IPS-18a (cell line): ENCODE measurements around the gene MINDY1.
A peak's percentile ranks its signal among the peaks of the same experiment; 100 is the strongest.

Experiments
- H3K27ac ChIP-seq: one replicate; pipeline ENCODE4 v1.5.1; 2013; ENCODE audit warnings: low read length
- H3K27me3 ChIP-seq: one replicate; pipeline ENCODE4 v1.6.1; 2013; ENCODE audit warnings: mild to moderate bottlenecking, low read length; ENCODE audit not compliant: control insufficient read depth, insufficient read depth
- H3K36me3 ChIP-seq: one replicate; pipeline ENCODE4 v1.6.1; 2013; ENCODE audit warnings: low read depth, low read length; ENCODE audit not compliant: control insufficient read depth
- H3K4me1 ChIP-seq: one replicate; pipeline ENCODE4 v1.6.1; 2013; ENCODE audit warnings: low read depth, low read length; ENCODE audit not compliant: control insufficient read depth
- H3K4me3 ChIP-seq: one replicate; pipeline ENCODE4 v1.5.1; 2013; ENCODE audit warnings: low read length
- H3K9ac ChIP-seq: one replicate; pipeline ENCODE4 v1.6.1; 2013; ENCODE audit warnings: mild to moderate bottlenecking, low read length, moderate library complexity
- H3K9me3 ChIP-seq: one replicate; pipeline ENCODE4 v1.6.1; 2013; ENCODE audit warnings: low read depth, low read length; ENCODE audit not compliant: control insufficient read depth

The MINDY1 gene

DNA sequence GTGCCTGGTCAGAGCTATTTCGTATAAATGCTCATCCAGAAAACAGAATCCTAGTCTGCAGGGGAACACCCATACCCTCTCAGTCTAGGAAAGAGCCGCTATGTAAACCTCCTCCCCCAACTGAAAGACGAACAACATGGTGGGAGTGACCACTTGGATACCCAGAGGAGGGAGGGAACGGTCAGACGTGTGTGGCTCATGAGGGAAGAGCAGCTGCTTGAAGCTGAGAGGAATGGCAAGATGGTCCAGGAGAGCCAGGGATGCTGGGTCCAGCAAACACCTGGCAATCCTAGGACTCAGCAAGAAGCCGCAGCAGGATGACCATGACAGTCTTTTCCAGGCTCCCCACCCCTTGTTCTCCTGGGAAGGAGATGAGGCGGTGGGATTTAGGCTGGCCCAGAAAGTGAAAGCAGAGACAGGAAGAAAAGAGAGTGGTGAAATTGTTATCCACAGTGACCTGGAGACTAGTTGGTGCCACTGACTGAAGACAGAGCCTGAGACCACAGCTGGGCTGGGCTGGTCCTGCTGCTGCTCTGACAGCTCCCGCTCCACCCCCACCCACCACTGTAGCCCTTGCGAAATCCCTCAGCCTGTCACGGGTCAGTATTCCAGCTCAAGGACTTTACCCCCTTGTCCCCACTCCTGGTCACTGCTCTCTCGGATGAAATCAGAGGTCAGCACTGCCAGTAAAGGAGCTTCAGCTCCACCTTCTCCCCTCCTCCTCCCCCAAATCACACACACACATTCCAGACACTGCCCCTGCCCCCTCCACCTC lies 35.7 kb downstream of the MINDY1 start:
- Histone ChIP-seq H3K36me3 (peaks cover 31% of the 10 kb centered on the region), H3K27me3 (no peaks in the 10 kb centered on the region), H3K4me3 (peak overlapping the region; percentile 91), H3K9ac (no peak overlapping the region), H3K27ac (no peak overlapping the region), H3K9me3 (no peaks in the 10 kb centered on the region), H3K4me1 (peaks cover 31% of the 10 kb centered on the region)

- Histone ChIP-seq H3K36me3 (peaks cover 44% of the 10 kb centered on the region), H3K27me3 (no peaks in the 10 kb centered on the region), H3K27ac (no peak overlapping the region), H3K9me3 (no peaks in the 10 kb centered on the region), H3K4me1 (peaks cover 30% of the 10 kb centered on the region), H3K9ac (no peak overlapping the region), H3K4me3 (no peak overlapping the region)
Observed at GRCh38 chr1:150969626-150970025, 37.1 kb downstream of the MINDY1 start.

- Histone ChIP-seq H3K27ac (no peak overlapping the region), H3K9me3 (no peaks in the 10 kb centered on the region), H3K36me3 (peaks cover 56% of the 10 kb centered on the region)
Observed at GRCh38 chr1:150968491-150968890, 38.2 kb downstream of the MINDY1 start.

DNA sequence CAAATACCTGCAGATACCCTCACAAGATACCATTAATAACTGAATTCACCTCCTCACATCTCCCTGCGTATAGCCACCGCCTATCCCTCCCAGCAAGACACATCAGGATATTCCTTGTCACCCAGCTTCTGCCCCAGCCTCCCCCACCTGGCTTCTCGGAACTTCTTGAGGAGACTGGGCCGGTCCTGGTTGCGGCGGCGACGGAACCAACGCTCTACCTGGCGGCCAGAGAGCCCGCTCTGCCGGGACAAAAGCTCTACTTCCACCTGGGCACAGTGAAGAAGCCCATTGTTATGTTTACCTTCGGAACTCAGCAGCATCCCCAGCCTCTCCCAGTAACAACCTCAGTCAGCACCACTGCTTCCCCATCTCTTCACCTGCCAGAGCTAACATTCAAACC lies 38.8 kb downstream of the MINDY1 start:
- Histone ChIP-seq H3K36me3 (peaks cover 61% of the 10 kb centered on the region), H3K9me3 (no peaks in the 10 kb centered on the region), H3K4me3 (no peak overlapping the region), H3K27me3 (no peaks in the 10 kb centered on the region), H3K9ac (no peak overlapping the region), H3K27ac (no peak overlapping the region), H3K4me1 (peaks cover 24% of the 10 kb centered on the region)

More at GRCh38 chr1:150968491-150968890, 38.2 kb downstream of the MINDY1 start:
- Histone ChIP-seq H3K9ac (no peak overlapping the region), H3K4me1 (peaks cover 30% of the 10 kb centered on the region), H3K27me3 (no peaks in the 10 kb centered on the region), H3K4me3 (no peak overlapping the region)

DNA sequence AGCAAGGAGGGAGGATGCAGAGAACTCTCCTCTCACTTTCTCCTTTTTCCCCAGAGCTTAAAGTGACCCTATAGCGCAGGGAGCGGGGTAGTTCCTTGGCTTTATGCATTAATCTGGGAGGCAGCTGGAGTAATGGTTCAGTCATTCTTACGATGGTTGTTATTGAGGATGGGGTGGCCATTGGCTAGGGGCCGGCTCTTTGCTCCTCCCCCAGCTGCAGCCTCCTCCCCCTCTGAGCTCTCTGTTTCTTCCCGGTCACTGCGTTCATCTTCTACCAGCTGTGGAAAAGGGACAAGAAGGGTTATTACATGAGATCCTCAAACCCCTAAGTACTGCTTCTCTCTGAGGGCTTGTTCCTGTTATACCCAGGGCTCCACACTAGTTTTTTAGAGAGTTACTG lies 40.7 kb downstream of the MINDY1 start:
- Histone ChIP-seq H3K9ac (no peak overlapping the region), H3K4me1 (peaks cover 5% of the 10 kb centered on the region), H3K4me3 (no peak overlapping the region), H3K36me3 (peaks cover 78% of the 10 kb centered on the region), H3K27me3 (no peaks in the 10 kb centered on the region), H3K9me3 (no peaks in the 10 kb centered on the region), H3K27ac (no peak overlapping the region)

DNA sequence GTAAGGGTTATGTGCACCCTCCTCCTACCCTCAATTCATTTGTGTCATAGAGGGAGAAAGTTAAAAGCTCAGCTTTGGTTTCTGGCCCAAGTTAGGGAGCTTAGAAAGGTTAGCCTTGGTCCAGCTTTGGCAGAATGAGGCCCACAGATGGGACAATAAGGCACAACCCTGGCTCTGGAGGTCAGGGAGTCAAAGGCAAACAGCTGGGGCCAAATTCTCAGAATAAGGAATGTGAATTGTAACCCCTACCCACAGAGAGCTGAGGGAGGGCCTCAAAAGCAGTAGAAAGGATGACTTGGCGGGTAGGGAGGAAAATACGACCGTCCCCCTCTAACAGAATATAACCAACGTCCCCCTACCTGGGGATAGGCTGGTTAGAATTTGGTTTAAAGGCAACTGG lies 41.1 kb downstream of the MINDY1 start:
- no peak overlapping the region for H3K4me3 ChIP-seq
- no peaks in the 10 kb centered on the region for H3K9me3 ChIP-seq
- H3K4me1 ChIP-seq, result peaks cover under 1% of the 10 kb centered on the region
- H3K27ac ChIP-seq, result no peak overlapping the region
- no peaks in the 10 kb centered on the region for H3K27me3 ChIP-seq
- no peak overlapping the region for H3K9ac ChIP-seq
- peaks cover 82% of the 10 kb centered on the region for H3K36me3 ChIP-seq

DNA sequence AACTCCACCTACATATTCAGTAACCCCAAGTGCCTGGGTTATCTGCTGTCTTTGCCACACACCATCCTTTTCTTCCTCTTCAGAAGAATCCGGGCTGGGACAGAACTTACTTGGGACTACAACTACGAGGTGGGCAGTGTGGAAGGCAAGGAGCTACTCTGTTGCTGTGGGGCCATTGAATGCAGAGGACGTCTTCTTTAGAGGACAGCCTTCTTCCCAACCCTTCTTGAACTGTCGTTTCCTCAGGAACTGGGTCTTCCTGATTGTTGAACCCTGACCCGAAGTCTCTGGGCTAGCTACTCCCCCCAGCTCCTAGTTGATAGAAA lies 42.6 kb downstream of the MINDY1 start:
- no peaks in the 10 kb centered on the region for H3K4me1 ChIP-seq
- no peak overlapping the region for H3K27ac ChIP-seq
- H3K4me3 ChIP-seq, result no peak overlapping the region
- no peak overlapping the region for H3K9ac ChIP-seq
- H3K9me3 ChIP-seq, result no peaks in the 10 kb centered on the region
- peaks cover 97% of the 10 kb centered on the region for H3K36me3 ChIP-seq
- H3K27me3 ChIP-seq, result no peaks in the 10 kb centered on the region

DNA sequence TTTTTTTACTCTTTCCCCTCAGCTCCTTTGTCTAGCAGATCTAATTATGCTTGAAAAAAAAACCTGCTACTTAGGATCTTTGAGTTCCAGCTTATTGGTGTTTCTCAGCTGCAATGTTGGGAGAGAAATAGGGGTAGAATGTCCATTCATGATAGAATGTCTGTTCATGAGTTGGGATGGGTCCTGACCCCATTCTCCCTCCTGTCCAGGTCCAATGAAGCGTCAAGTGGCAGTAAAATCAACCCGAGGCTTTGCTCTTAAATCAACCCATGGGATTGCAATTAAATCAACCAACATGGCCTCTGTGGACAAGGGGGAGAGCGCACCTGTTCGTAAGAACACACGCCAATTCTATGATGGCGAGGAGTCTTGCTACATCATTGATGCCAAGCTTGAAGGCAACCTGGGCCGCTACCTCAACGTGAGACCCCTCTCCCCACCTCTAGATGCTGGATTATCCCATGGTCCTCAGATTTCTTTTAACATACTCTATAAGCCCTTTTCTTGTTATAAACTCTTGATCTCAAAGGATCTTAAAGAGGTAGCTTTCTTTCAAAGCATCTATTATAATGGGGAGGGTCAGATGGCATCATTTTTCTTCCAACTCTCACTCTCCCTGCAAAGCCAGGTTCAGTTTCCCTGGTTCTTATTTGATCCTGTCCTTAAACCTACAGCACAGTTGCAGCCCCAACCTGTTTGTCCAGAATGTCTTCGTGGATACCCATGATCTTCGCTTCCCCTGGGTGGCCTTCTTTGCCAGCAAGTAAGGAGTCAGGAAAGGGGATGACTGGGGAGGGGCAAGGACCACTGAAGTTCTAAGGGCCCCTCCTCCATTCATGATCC lies 43.2 kb downstream of the MINDY1 start:
- Histone ChIP-seq H3K9me3 (no peaks in the 10 kb centered on the region), H3K4me3 (no peak overlapping the region), H3K9ac (no peak overlapping the region), H3K27me3 (no peaks in the 10 kb centered on the region), H3K36me3 (peaks cover 96% of the 10 kb centered on the region), H3K27ac (no peak overlapping the region), H3K4me1 (no peaks in the 10 kb centered on the region)

- H3K4me1 ChIP-seq, result no peaks in the 10 kb centered on the region
- H3K9me3 ChIP-seq, result no peaks in the 10 kb centered on the region
- no peaks in the 10 kb centered on the region for H3K27me3 ChIP-seq
- H3K27ac ChIP-seq, result no peak overlapping the region
- no peak overlapping the region for H3K9ac ChIP-seq
- H3K36me3 ChIP-seq, result peaks cover 86% of the 10 kb centered on the region
- no peak overlapping the region for H3K4me3 ChIP-seq
Observed at GRCh38 chr1:150961756-150962155, 44.9 kb downstream of the MINDY1 start.

DNA sequence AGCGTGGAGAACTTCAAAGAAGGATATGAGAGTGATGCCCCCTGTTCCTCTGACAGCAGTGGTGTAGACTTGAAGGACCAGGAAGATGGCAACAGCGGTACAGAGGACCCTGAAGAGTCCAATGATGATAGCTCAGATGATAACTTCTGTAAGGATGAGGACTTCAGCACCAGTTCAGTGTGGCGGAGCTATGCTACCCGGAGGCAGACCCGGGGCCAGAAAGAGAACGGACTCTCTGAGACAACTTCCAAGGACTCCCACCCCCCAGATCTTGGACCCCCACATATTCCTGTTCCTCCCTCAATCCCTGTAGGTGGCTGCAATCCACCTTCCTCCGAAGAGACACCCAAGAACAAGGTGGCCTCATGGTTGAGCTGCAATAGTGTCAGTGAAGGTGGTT lies 46.1 kb downstream of the MINDY1 start:
- Histone ChIP-seq H3K27me3 (no peaks in the 10 kb centered on the region), H3K27ac (no peak overlapping the region), H3K36me3 (peaks cover 79% of the 10 kb centered on the region), H3K9me3 (no peaks in the 10 kb centered on the region), H3K4me3 (no peak overlapping the region), H3K9ac (no peak overlapping the region), H3K4me1 (no peaks in the 10 kb centered on the region)

DNA sequence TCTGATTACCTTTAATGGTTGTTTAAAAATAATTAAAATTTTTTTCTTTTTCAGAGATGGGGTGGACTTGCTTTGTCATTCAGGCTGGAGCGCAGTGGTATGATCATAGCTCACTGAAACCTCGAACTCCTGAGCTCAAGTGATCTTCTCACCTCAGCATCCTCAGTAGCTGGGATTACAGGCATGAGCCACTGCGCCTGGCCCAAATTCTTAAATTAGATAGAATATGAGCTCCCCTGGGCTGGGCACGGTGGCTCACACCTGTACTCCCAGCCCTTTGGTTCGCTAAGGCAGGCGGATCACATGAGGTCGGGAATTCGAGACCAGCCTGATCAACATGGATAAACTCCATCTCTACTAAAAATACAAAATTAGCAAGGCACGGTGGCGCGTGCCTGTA lies 49.0 kb downstream of the MINDY1 start:
- no peak overlapping the region for H3K27ac ChIP-seq
- peaks cover 73% of the 10 kb centered on the region for H3K36me3 ChIP-seq
- no peaks in the 10 kb centered on the region for H3K27me3 ChIP-seq
- H3K9me3 ChIP-seq, result no peaks in the 10 kb centered on the region
- H3K4me1 ChIP-seq, result no peaks in the 10 kb centered on the region
- no peak overlapping the region for H3K9ac ChIP-seq
- H3K4me3 ChIP-seq, result no peak overlapping the region

DNA sequence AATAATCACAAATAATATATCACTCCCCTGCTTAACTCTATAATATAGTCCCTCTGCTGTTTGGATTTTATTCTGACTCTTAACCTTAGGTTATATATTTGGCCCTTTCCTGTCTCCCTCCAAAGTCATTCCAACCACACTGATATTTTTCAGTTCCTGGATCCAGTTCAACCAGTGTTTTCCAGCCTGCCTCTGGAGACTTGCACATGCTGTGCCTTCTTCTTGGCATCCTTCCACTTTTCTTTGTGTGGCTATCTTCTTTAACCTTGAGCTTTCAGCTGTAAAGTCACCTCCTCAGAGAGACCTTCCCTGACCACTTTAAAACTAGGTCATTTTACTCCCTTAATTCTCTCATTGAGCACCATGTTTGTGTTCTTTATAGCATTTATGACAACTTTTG lies 51.4 kb downstream of the MINDY1 start:
- Histone ChIP-seq H3K36me3 (peaks cover 73% of the 10 kb centered on the region), H3K4me3 (no peak overlapping the region), H3K9ac (no peak overlapping the region), H3K4me1 (no peaks in the 10 kb centered on the region), H3K27ac (no peak overlapping the region), H3K9me3 (no peaks in the 10 kb centered on the region), H3K27me3 (no peaks in the 10 kb centered on the region)
